Measurements from ENCODE around the gene NPAS3.

Gene NPAS3

DNA sequence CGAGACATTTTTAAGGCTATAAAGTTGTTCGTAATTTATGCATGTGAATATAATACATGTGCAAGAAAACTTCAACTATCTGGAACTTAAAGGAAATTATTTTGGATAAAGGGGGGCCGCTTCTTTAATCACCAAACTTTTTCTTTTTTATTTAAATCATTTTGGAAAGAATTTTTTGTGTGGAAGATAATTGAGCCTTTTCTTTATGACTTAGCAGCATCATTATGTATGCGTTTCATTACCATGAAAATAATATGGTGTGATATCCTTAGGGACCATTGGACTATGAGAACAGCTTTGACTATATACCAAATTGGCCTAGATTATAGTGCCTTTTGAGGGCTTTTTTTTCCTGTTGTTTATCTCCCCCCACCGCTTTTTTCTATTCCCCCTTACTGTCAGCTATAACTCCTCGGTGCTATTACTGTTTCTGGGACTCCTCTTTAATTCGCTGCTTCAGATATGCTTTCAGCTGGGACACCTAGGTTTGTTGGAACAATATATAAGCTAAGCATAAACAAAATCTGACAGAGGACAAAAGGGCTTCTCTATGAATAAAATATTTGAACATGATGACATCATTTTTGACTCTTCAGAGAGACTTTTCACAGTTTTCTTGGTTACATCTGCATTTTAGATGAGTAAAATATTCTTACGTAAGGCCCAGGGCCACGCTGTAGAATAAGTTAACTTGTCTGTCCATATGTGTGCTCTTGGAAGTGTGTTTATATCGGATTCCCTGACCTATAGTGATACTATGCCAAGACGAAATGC, 392.7 kb downstream of the NPAS3 start:
- TF ChIP-seq, protein P1, sequence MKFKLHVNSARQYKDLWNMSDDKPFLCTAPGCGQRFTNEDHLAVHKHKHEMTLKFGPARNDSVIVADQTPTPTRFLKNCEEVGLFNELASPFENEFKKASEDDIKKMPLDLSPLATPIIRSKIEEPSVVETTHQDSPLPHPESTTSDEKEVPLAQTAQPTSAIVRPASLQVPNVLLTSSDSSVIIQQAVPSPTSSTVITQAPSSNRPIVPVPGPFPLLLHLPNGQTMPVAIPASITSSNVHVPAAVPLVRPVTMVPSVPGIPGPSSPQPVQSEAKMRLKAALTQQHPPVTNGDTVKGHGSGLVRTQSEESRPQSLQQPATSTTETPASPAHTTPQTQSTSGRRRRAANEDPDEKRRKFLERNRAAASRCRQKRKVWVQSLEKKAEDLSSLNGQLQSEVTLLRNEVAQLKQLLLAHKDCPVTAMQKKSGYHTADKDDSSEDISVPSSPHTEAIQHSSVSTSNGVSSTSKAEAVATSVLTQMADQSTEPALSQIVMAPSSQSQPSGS (tag by site-specific recombination; IDR thresholded peaks at IDR 0.05; ENCODE audit: low read depth), result peak; percentile 69
- TF ChIP-seq ZSCAN30 (tag by site-specific recombination; IDR thresholded peaks at IDR 0.05), result no peak
- CTCF ChIA-PET, result interaction anchor here (0.6 kb wide), 1 partner anchor 63 kb away, joined by 6 read pairs; no protein-coding TSS in a partner anchor
- POLR2A ChIA-PET, result no interaction called here
- H3K4me1 ChIP-seq (ENCODE audit: control insufficient read depth, insufficient read depth, low read length), result no peaks in the 10 kb centered on the region
- H3K9me3 ChIP-seq (ENCODE audit: control insufficient read depth, insufficient read depth, low read depth, low read length), result no peaks in the 10 kb centered on the region
- no peaks in the 10 kb centered on the region for H3K36me3 ChIP-seq (ENCODE audit: control insufficient read depth in 2 of 2, insufficient read depth in 1 of 2, low read length in 2 of 2)
- no peak overlapping the region for H3K4me3 ChIP-seq (ENCODE audit: low read depth, low read length)
- H3K27ac ChIP-seq (ENCODE audit: extremely low read depth, low read depth, low read length), result no peak overlapping the region

DNA sequence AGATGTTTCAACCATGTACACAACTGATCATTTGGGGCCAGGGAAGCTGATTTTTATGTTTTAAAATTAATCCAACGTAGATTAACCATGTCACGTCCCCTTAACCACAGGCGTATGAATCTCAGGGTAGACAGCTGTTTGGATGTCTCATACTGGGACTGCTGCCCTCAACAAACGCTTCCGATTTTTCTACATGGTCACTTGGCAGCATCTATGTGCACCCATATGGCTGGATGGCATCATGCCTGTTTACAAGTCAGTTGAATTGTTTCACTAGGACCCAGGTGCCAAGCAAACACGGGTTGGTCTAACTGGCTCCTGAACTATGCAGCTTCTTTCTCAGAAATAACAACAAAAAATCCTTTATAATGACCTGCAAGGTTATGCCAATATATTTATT, 393.8 kb downstream of the NPAS3 start:
- H3K36me3 ChIP-seq (ENCODE audit: control insufficient read depth in 2 of 2, insufficient read depth in 1 of 2, low read length in 2 of 2), result no peaks in the 10 kb centered on the region
- ChIA-PET CTCF (no interaction called here), POLR2A (no interaction called here)
- H3K27ac ChIP-seq (ENCODE audit: extremely low read depth, low read depth, low read length), result no peak overlapping the region
- H3K4me3 ChIP-seq (ENCODE audit: low read depth, low read length), result no peak overlapping the region
- H3K9me3 ChIP-seq (ENCODE audit: control insufficient read depth, insufficient read depth, low read depth, low read length), result no peaks in the 10 kb centered on the region; the same call in 1 of the 2 replicates
- TF ChIP-seq SP7 (tag by site-specific recombination; IDR thresholded peaks at IDR 0.05), result no peak
- TF ChIP-seq ZBTB8A (tag by site-specific recombination; IDR thresholded peaks at IDR 0.05), result no peak
- no peak for TF ChIP-seq ZNF426 (tag by site-specific recombination; IDR thresholded peaks at IDR 0.05)
- TF ChIP-seq, protein P2, sequence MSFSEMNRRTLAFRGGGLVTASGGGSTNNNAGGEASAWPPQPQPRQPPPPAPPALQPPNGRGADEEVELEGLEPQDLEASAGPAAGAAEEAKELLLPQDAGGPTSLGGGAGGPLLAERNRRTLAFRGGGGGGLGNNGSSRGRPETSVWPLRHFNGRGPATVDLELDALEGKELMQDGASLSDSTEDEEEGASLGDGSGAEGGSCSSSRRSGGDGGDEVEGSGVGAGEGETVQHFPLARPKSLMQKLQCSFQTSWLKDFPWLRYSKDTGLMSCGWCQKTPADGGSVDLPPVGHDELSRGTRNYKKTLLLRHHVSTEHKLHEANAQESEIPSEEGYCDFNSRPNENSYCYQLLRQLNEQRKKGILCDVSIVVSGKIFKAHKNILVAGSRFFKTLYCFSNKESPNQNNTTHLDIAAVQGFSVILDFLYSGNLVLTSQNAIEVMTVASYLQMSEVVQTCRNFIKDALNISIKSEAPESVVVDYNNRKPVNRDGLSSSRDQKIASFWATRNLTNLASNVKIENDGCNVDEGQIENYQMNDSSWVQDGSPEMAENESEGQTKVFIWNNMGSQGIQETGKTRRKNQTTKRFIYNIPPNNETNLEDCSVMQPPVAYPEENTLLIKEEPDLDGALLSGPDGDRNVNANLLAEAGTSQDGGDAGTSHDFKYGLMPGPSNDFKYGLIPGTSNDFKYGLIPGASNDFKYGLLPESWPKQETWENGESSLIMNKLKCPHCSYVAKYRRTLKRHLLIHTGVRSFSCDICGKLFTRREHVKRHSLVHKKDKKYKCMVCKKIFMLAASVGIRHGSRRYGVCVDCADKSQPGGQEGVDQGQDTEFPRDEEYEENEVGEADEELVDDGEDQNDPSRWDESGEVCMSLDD (tag by site-specific recombination; IDR thresholded peaks at IDR 0.05), result no peak
- no peak for TF ChIP-seq ZNF202 (tag by site-specific recombination; IDR thresholded peaks at IDR 0.05; ENCODE audit: borderline replicate concordance)
- TF ChIP-seq, protein P3, sequence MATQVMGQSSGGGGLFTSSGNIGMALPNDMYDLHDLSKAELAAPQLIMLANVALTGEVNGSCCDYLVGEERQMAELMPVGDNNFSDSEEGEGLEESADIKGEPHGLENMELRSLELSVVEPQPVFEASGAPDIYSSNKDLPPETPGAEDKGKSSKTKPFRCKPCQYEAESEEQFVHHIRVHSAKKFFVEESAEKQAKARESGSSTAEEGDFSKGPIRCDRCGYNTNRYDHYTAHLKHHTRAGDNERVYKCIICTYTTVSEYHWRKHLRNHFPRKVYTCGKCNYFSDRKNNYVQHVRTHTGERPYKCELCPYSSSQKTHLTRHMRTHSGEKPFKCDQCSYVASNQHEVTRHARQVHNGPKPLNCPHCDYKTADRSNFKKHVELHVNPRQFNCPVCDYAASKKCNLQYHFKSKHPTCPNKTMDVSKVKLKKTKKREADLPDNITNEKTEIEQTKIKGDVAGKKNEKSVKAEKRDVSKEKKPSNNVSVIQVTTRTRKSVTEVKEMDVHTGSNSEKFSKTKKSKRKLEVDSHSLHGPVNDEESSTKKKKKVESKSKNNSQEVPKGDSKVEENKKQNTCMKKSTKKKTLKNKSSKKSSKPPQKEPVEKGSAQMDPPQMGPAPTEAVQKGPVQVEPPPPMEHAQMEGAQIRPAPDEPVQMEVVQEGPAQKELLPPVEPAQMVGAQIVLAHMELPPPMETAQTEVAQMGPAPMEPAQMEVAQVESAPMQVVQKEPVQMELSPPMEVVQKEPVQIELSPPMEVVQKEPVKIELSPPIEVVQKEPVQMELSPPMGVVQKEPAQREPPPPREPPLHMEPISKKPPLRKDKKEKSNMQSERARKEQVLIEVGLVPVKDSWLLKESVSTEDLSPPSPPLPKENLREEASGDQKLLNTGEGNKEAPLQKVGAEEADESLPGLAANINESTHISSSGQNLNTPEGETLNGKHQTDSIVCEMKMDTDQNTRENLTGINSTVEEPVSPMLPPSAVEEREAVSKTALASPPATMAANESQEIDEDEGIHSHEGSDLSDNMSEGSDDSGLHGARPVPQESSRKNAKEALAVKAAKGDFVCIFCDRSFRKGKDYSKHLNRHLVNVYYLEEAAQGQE (tag by site-specific recombination; IDR thresholded peaks at IDR 0.05), result no peak
- TF ChIP-seq ZBTB48 (tag by site-specific recombination; IDR thresholded peaks at IDR 0.05), result no peak
- no peak for TF ChIP-seq ZFP69B (tag by site-specific recombination; IDR thresholded peaks at IDR 0.05)
- TF ChIP-seq ZNF473 (tag by site-specific recombination; IDR thresholded peaks at IDR 0.05), result no peak
- no peak for TF ChIP-seq ZNF174 (tag by site-specific recombination; IDR thresholded peaks at IDR 0.05)
- TF ChIP-seq BCL11B (tag by site-specific recombination; IDR thresholded peaks at IDR 0.05; ENCODE audit: low read depth), result no peak
- H3K4me1 ChIP-seq (ENCODE audit: control insufficient read depth, insufficient read depth, low read length), result no peaks in the 10 kb centered on the region

DNA sequence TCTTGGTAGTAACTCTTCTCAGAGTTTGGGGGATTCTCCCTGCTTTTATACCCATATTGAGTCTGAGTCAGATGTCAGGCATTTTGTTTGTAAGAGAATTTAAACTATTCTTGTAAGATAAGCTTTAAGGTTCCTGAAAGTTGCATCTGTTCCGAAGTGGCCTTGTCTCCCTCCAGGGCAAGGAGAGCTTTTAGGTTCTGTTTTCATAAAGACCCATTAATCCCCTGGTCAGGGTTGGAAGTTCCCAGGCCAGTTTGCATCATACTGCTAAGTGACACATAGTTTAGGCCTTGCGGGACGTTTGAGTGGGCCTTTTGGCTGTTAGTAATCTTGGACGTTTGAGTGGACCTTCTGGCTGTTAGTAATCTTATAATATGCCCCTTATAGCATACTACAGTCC, 396.7 kb downstream of the NPAS3 start:
- H3K36me3 ChIP-seq (ENCODE audit: control insufficient read depth in 2 of 2, insufficient read depth in 1 of 2, low read length in 2 of 2), result no peaks in the 10 kb centered on the region; a peak in 1 of 3 replicates
- no peak overlapping the region for H3K4me3 ChIP-seq (ENCODE audit: low read depth, low read length)
- no peaks in the 10 kb centered on the region for H3K4me1 ChIP-seq (ENCODE audit: control insufficient read depth, insufficient read depth, low read length)
- no peak overlapping the region for H3K27ac ChIP-seq (ENCODE audit: extremely low read depth, low read depth, low read length)
- H3K9me3 ChIP-seq (ENCODE audit: control insufficient read depth, insufficient read depth, low read depth, low read length), result no peaks in the 10 kb centered on the region; the same call in 1 of the 2 replicates
- POLR2A ChIA-PET, result no interaction called here
- CTCF ChIA-PET, result no interaction called here
- TF ChIP-seq, protein P4, sequence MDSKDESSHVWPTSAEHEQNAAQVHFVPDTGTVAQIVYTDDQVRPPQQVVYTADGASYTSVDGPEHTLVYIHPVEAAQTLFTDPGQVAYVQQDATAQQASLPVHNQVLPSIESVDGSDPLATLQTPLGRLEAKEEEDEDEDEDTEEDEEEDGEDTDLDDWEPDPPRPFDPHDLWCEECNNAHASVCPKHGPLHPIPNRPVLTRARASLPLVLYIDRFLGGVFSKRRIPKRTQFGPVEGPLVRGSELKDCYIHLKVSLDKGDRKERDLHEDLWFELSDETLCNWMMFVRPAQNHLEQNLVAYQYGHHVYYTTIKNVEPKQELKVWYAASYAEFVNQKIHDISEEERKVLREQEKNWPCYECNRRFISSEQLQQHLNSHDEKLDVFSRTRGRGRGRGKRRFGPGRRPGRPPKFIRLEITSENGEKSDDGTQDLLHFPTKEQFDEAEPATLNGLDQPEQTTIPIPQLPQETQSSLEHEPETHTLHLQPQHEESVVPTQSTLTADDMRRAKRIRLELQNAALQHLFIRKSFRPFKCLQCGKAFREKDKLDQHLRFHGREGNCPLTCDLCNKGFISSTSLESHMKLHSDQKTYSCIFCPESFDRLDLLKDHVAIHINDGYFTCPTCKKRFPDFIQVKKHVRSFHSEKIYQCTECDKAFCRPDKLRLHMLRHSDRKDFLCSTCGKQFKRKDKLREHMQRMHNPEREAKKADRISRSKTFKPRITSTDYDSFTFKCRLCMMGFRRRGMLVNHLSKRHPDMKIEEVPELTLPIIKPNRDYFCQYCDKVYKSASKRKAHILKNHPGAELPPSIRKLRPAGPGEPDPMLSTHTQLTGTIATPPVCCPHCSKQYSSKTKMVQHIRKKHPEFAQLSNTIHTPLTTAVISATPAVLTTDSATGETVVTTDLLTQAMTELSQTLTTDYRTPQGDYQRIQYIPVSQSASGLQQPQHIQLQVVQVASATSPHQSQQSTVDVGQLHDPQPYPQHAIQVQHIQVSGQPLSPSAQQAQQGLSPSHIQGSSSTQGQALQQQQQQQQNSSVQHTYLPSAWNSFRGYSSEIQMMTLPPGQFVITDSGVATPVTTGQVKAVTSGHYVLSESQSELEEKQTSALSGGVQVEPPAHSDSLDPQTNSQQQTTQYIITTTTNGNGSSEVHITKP (tag by site-specific recombination; IDR thresholded peaks at IDR 0.05), result no peak
- no peak for TF ChIP-seq ZNF596 (tag by site-specific recombination; IDR thresholded peaks at IDR 0.05)
- no peak for TF ChIP-seq ZNF747 (tag by site-specific recombination; IDR thresholded peaks at IDR 0.05)
- no peak for TF ChIP-seq ZNF473 (tag by site-specific recombination; IDR thresholded peaks at IDR 0.05)
- TF ChIP-seq ZNF664 (tag by site-specific recombination; IDR thresholded peaks at IDR 0.05), result no peak
- no peak for TF ChIP-seq ZNF211 (tag by site-specific recombination; IDR thresholded peaks at IDR 0.05; ENCODE audit: low read depth)
- no peak for TF ChIP-seq GLIS1 (tag by site-specific recombination; IDR thresholded peaks at IDR 0.05)
- no peak for TF ChIP-seq ZXDB (tag by site-specific recombination; IDR thresholded peaks at IDR 0.05)
